ENCODE data around the gene RGS9.

RGS9 gene

DNA sequence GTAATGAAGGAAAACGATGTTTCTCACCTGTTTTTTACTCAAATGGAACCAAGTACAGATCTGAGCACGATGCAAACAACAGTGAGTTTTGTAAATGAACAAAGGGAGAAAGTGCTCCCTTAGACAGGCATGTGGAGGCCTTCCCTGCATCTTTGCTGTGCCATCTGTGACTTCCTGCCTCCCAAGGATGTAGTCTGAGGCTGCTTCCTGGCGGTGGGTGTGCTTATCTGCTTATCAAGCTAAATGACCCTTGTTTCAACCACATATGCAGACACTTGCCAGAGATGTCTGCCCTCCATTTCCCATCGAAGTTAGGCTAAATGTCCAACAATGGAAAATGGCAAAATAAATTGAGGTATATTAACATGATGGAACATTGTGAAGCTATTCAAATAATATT lies 34.6 kb downstream of the RGS9 start:
- no peak overlapping the region for H3K4me3 ChIP-seq (ENCODE audit: low read length)
- TF ChIP-seq EZH2phosphoT487 (IDR thresholded peaks at IDR 0.05; ENCODE audit: low read length): no peak
- no peak for TF ChIP-seq EZH2 (optimal IDR thresholded peaks at IDR 0.05; ENCODE audit: low read depth, low read length)
- H4K20me1 ChIP-seq (ENCODE audit: insufficient read depth, low read length): no peaks in the 10 kb centered on the region
- H2AFZ ChIP-seq (ENCODE audit: low read length): no peak overlapping the region
- no peak for DNase-seq
- no peaks in the 10 kb centered on the region for H3F3A ChIP-seq (ENCODE audit: insufficient read depth, low read length)
- peaks cover 9% of the 10 kb centered on the region; the same call in 1 of the 2 replicates for H3K4me1 ChIP-seq (ENCODE audit: low read length)
- no peak overlapping the region for H3K9ac ChIP-seq (ENCODE audit: low read length)
- H3K4me2 ChIP-seq (ENCODE audit: low read depth, low read length): no peak overlapping the region
- H3K9me3 ChIP-seq (replicated peaks; ENCODE audit: insufficient read depth, low read length): no peaks in the 10 kb centered on the region
- H3K36me3 ChIP-seq (replicated peaks; ENCODE audit: insufficient read depth, low read length): no peaks in the 10 kb centered on the region
- H3K79me2 ChIP-seq (ENCODE audit: low read length): no peaks in the 10 kb centered on the region
- no peak overlapping the region for H3K27ac ChIP-seq (ENCODE audit: low read length)
- H3K27me3 ChIP-seq (replicated peaks; ENCODE audit: insufficient read depth, low read length): no peaks in the 10 kb centered on the region
- no peaks in the 10 kb centered on the region for H3K9me2 ChIP-seq (replicated peaks; ENCODE audit: insufficient read depth, low read length)

- Histone ChIP-seq H4K20me1 (ENCODE audit: insufficient read depth, low read length) (no peaks in the 10 kb centered on the region), H3K79me2 (ENCODE audit: low read length) (no peaks in the 10 kb centered on the region), H3K27ac (ENCODE audit: low read length) (no peak overlapping the region), H3K4me3 (ENCODE audit: low read length) (no peak overlapping the region), H2AFZ (ENCODE audit: low read length) (no peak overlapping the region), H3K9me2 (replicated peaks; ENCODE audit: insufficient read depth, low read length) (no peaks in the 10 kb centered on the region), H3K27me3 (replicated peaks; ENCODE audit: insufficient read depth, low read length) (no peaks in the 10 kb centered on the region), H3K36me3 (replicated peaks; ENCODE audit: insufficient read depth, low read length) (no peaks in the 10 kb centered on the region), H3K4me2 (ENCODE audit: low read depth, low read length) (no peak overlapping the region), H3K4me1 (ENCODE audit: low read length) (peaks cover 9% of the 10 kb centered on the region; the same call in 1 of the 2 replicates), H3K9ac (ENCODE audit: low read length) (no peak overlapping the region), H3K9me3 (replicated peaks; ENCODE audit: insufficient read depth, low read length) (no peaks in the 10 kb centered on the region), H3F3A (ENCODE audit: insufficient read depth, low read length) (no peaks in the 10 kb centered on the region)
- TF ChIP-seq CTCF (IDR thresholded peaks at IDR 0.05; ENCODE audit: low read length) (no peak), EZH2phosphoT487 (IDR thresholded peaks at IDR 0.05; ENCODE audit: low read length) (no peak), EZH2 (optimal IDR thresholded peaks at IDR 0.05; ENCODE audit: low read depth, low read length) (no peak)
- no peak for DNase-seq
These were observed 35.4 kb downstream of the RGS9 start for GRCh38 chr17:65172496-65173136.

DNA sequence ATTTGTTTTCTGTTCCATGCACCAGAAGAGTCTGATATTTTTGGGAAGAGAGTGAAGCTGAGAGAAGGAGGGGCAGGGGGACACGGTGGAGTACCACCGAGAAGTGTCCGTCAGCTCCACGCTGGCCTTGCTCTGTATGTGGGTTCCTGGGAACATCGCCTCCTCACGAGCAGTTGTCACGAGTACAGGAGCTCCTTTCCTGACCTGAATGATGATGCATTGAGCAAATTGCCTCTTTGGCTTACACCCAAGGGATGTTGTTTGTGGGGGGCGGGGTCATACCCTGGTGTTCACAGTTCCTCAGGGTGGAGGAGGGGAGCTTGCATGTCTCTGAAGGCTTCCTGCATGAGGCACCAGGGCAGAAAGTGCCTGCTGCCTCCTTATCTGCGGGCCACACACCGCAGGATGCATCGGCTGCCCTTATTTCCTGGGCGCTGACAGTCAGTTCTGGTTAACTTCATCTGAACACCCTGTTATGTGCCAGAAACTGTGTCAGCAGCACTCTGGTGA lies 36.2 kb downstream of the RGS9 start:
- Histone ChIP-seq H3K79me2 (ENCODE audit: low read length) (no peaks in the 10 kb centered on the region), H3K9ac (ENCODE audit: low read length) (no peak overlapping the region), H3F3A (ENCODE audit: insufficient read depth, low read length) (no peaks in the 10 kb centered on the region), H3K27me3 (replicated peaks; ENCODE audit: insufficient read depth, low read length) (no peaks in the 10 kb centered on the region), H3K9me2 (replicated peaks; ENCODE audit: insufficient read depth, low read length) (no peaks in the 10 kb centered on the region), H4K20me1 (ENCODE audit: insufficient read depth, low read length) (no peaks in the 10 kb centered on the region), H3K4me3 (ENCODE audit: low read length) (no peak overlapping the region), H2AFZ (ENCODE audit: low read length) (no peak overlapping the region), H3K36me3 (replicated peaks; ENCODE audit: insufficient read depth, low read length) (no peaks in the 10 kb centered on the region), H3K27ac (ENCODE audit: low read length) (no peak overlapping the region), H3K4me2 (ENCODE audit: low read depth, low read length) (no peak overlapping the region), H3K4me1 (ENCODE audit: low read length) (peaks cover 9% of the 10 kb centered on the region; the same call in 1 of the 2 replicates), H3K9me3 (replicated peaks; ENCODE audit: insufficient read depth, low read length) (no peaks in the 10 kb centered on the region)
- TF ChIP-seq EZH2phosphoT487 (IDR thresholded peaks at IDR 0.05; ENCODE audit: low read length): no peak
- TF ChIP-seq CTCF (IDR thresholded peaks at IDR 0.05; ENCODE audit: low read length): no peak
- no peak for TF ChIP-seq EZH2 (optimal IDR thresholded peaks at IDR 0.05; ENCODE audit: low read depth, low read length)
- no peak for DNase-seq

All from MM.1S (cell line).